Adipocyte (in vitro differentiated cells): ENCODE results near the gene UBE2L5.

ENCODE experiments used
- DNase-seq: peaks from one replicate; pipeline ENCODE4 v3.0.0-alpha.2; 2015; ENCODE audit warnings: low read depth
- H3K27me3 ChIP-seq: replicated peaks from 2 replicates; pipeline ENCODE4 v1.7.0; 2013; ENCODE audit warnings: mild to moderate bottlenecking, low read length, moderate library complexity; ENCODE audit not compliant: control insufficient read depth, insufficient read depth
- H3K36me3 ChIP-seq: 2 replicates; pipeline ENCODE4 v1.7.0; 2013; ENCODE audit warnings: low read length, mild to moderate bottlenecking, moderate library complexity; ENCODE audit not compliant: control insufficient read depth, insufficient read depth, severe bottlenecking
- H3K4me1 ChIP-seq: 2 replicates; pipeline ENCODE4 v1.7.0; 2013; ENCODE audit warnings: mild to moderate bottlenecking, low read length, moderate library complexity; ENCODE audit not compliant: control insufficient read depth, insufficient read depth
- H3K4me3 ChIP-seq: 2 replicates; pipeline ENCODE4 v1.7.0; 2013; ENCODE audit warnings: mild to moderate bottlenecking, low read length, moderate library complexity
- H3K9ac ChIP-seq: 2 replicates; pipeline ENCODE4 v1.7.0; 2013; ENCODE audit warnings: mild to moderate bottlenecking, low read length, moderate library complexity
- H3K9me3 ChIP-seq: 2 replicates; pipeline ENCODE4 v1.7.0; 2013; ENCODE audit warnings: mild to moderate bottlenecking, low read length, moderate library complexity; ENCODE audit not compliant: control insufficient read depth

Gene UBE2L5

DNA sequence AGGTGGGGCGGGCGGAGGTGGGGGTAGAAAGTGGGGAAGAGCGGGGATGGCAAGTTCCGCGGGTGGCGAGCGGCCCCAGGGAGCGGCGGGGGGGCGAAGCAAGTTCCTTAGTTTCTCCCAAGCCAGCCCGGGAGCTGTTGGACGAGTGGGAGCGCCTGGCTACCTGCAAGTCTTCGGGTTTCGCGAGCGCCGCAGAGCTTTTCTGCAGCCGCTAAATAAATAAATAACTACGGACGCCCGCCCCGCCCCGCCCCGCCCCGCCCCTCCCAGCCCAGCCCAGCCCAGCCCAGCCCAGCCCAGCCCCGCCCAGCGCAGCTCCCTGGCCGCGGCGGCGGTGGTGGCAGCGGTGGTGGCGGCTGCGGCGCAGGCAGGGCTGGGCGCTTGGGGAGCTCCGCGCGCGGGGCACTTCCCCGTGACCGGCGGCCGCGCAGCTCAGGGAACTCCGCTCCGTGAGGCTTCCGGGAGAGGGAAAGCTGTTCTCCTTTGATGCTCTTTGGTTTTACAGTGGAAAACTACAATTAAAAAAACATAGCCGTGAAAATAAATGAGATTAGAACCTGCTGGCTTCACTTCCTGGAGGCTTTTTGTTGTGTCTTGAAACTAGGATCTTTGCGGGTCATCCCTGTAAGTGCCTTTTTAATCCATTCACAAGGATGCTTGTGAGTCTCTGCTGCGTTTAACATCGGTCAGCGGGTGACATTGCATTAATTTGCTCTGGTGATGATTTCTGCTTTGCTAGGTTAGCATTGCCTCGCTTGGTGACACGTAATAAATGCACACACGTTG, at the start of gene UBE2L5:
Gene UBE2L5, plus strand, starts transcription at position 440 of the 786 bp plus-strand sequence. CDS start 5,498 bp downstream, outside the sequence.
- DNase-seq = peak; percentile 92
- Histone ChIP-seq H3K4me3 (peak within 1 kb of the TSS; percentile 88), H3K9ac (peak within 1 kb of the TSS; percentile 91), H3K9me3 (no peaks in the 10 kb centered on the region), H3K27me3 (no peaks in the 10 kb centered on the region), H3K36me3 (no peaks in the 10 kb centered on the region), H3K4me1 (peaks cover 12% of the 10 kb centered on the region)

GRCh38 chr13:30373727-30374126, 48.6 kb upstream of the UBE2L5 start:
- Histone ChIP-seq H3K4me3 (no peak overlapping the region), H3K9ac (no peak overlapping the region), H3K27me3 (no peaks in the 10 kb centered on the region), H3K36me3 (no peaks in the 10 kb centered on the region), H3K9me3 (no peaks in the 10 kb centered on the region), H3K4me1 (no peaks in the 10 kb centered on the region)
- no peak for DNase-seq

GRCh38 chr13:30375265-30375835, 46.9 kb upstream of the UBE2L5 start:
- DNase-seq = no peak
- no peaks in the 10 kb centered on the region for H3K4me1 ChIP-seq
- H3K27me3 ChIP-seq = no peaks in the 10 kb centered on the region
- H3K4me3 ChIP-seq = no peak overlapping the region
- H3K36me3 ChIP-seq = no peaks in the 10 kb centered on the region
- no peak overlapping the region for H3K9ac ChIP-seq
- no peaks in the 10 kb centered on the region for H3K9me3 ChIP-seq

DNA sequence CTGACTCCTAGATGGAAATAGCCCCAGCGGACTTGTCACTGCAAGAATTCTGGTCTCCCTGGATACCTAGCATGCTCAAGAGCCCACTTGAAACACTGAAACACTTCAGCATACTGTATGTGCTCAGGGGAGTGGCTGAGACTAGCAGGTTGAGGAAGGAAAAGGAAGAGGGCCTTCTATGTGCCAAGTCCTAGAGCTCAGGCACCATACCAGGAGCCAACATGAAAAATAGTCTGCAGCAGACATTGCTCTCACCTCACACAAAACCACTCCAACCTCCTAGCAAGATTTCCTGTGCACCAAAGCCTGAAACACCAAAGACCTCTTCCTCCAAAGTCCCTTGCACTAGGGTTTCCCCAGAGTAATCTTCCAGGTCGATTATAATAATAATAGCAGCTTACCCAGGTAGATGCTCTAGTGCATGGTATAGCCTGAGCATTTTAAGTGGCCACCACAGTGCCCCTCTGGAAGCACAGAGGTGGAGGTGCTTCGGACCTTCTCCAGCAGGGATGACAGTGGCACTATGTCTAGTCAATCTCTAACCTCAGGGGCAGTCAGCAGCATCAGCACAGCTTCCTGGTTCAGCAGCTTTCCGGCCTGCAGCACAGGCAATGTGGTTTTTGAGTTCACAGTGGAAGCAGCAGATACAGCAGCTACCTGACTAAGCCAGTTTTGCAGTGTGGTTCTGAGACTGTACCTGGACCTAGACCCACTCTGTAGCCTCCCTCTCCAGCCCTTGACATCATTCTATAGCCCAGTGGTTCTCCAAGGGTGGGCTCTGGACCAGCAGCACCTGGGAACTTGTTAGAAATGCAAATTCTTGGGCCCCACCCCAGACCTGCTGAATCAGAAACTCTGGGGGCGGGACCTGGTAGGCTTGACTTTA, 45.6 kb upstream of the UBE2L5 start:
- Histone ChIP-seq H3K9me3 (no peaks in the 10 kb centered on the region), H3K27me3 (no peaks in the 10 kb centered on the region), H3K9ac (no peak overlapping the region), H3K4me3 (no peak overlapping the region), H3K36me3 (no peaks in the 10 kb centered on the region), H3K4me1 (peaks cover under 1% of the 10 kb centered on the region)
- no peak for DNase-seq

- H3K36me3 ChIP-seq = no peaks in the 10 kb centered on the region
- no peak for DNase-seq
- H3K27me3 ChIP-seq = no peaks in the 10 kb centered on the region
- no peak overlapping the region for H3K4me3 ChIP-seq
- H3K9me3 ChIP-seq = no peaks in the 10 kb centered on the region
- no peak overlapping the region for H3K9ac ChIP-seq
- peaks cover 3% of the 10 kb centered on the region for H3K4me1 ChIP-seq
Observed at GRCh38 chr13:30377312-30377685, 45.0 kb upstream of the UBE2L5 start.

DNA sequence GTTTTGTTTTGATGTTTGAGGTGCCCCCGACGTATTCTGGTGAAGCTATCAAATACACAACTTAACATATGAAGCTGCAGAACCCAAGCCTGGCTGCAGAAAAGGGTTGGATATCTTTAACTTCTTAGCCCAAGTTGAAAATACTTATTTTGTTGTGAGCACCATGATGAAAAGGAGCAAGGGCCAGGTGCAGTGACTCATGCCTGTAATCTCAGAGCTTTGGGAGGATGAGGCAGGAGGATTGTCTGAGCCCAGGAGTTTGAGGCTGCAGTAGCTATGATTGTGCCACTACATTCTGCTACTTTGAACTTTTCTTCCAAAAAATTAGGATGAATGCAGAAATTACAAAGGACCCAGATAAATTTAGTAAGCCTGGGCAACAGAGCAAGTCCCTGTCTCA, 44.1 kb upstream of the UBE2L5 start:
- Histone ChIP-seq H3K4me1 (peaks cover 8% of the 10 kb centered on the region), H3K9me3 (no peaks in the 10 kb centered on the region), H3K9ac (no peak overlapping the region), H3K36me3 (no peaks in the 10 kb centered on the region), H3K4me3 (no peak overlapping the region), H3K27me3 (no peaks in the 10 kb centered on the region)
- no peak for DNase-seq

GRCh38 chr13:30381049-30381448, 41.2 kb upstream of the UBE2L5 start:
- DNase-seq = no peak
- Histone ChIP-seq H3K9me3 (no peaks in the 10 kb centered on the region), H3K27me3 (no peaks in the 10 kb centered on the region), H3K36me3 (no peaks in the 10 kb centered on the region), H3K4me1 (peaks cover 11% of the 10 kb centered on the region), H3K9ac (no peak overlapping the region), H3K4me3 (no peak overlapping the region)

GRCh38 chr13:30382836-30383525, 39.3 kb upstream of the UBE2L5 start:
- Histone ChIP-seq H3K4me3 (no peak overlapping the region), H3K36me3 (no peaks in the 10 kb centered on the region), H3K9ac (peak overlapping the region; percentile 9), H3K4me1 (peaks cover 11% of the 10 kb centered on the region), H3K27me3 (no peaks in the 10 kb centered on the region), H3K9me3 (no peaks in the 10 kb centered on the region)
- no peak for DNase-seq

DNA sequence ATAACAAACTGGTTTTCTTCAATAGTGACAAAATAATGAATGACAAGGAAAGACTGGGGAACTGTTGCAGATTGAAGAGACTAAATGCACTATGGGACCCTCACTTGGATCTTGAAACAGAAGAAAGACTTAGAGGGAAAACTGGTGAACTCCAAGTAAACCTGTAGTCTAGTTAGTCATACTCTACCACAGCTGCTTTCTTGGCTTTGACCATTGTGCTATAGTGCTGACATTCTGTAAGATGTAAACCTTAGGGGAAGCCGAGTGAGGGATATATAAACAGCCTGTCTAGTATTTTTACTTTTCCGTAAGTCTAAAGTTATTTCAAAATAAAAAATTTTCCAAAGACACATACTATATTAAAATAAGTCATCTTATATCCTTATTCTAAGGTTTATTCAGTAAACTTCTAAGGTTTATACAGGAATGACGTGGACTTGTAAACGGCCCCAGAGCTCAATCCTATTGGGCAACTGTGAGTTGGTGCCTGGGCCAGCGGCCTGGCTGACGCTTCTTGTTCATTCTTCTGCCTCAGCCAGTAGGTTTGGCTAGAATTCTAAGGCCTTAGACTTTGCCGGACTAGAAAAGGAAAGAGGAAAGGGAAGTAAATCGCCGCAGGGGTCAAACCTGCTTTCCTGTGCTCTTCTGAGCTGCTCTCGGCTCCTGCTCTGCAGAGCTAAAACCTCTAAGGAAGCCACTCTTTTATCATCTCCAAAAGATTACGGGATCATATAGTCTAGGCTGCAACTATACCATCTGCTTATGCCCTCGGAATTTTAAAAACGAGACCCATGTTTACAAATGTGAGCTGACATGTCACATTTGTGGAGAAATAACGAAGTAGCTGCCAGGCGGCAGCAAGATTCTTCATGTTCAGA, 33.6 kb upstream of the UBE2L5 start:
- no peak for DNase-seq
- Histone ChIP-seq H3K27me3 (no peaks in the 10 kb centered on the region), H3K4me3 (peak overlapping the region; percentile 59), H3K9me3 (no peaks in the 10 kb centered on the region), H3K36me3 (no peaks in the 10 kb centered on the region), H3K4me1 (peaks cover 18% of the 10 kb centered on the region), H3K9ac (peak overlapping the region; percentile 68)

GRCh38 chr13:30391956-30392680, 30.2 kb upstream of the UBE2L5 start:
- DNase-seq = no peak
- Histone ChIP-seq H3K4me3 (no peak overlapping the region), H3K4me1 (peaks cover 35% of the 10 kb centered on the region), H3K9me3 (no peaks in the 10 kb centered on the region), H3K9ac (no peak overlapping the region), H3K36me3 (no peaks in the 10 kb centered on the region), H3K27me3 (no peaks in the 10 kb centered on the region)
